GM12891 (cell line): ENCODE results near the gene ADAMTS4.

Experiments
- DNase-seq: peaks from one replicate; pipeline ENCODE4 v3.0.0; 2011; ENCODE audit warnings: low spot score; ENCODE audit not compliant: insufficient read length
- FAIRE-seq: peaks from 2 replicates; lab custom pipeline; 2011; peaks lifted over from hg19 to GRCh38; lab: Jason Lieb, UNC
- PAX5 ChIP-seq: IDR thresholded peaks from 2 replicates; pipeline ENCODE4 v1.6.1; 2011; ENCODE audit warnings: low read length, moderate library complexity, mild to moderate bottlenecking; ENCODE audit not compliant: insufficient read depth, severe bottlenecking
- POLR2A ChIP-seq: IDR thresholded peaks from 2 replicates; pipeline ENCODE4 v1.6.1; 2011; ENCODE audit warnings: low read depth, low read length, control low read depth
- POLR2AphosphoS5 ChIP-seq: IDR thresholded peaks from 2 replicates; pipeline ENCODE4 v1.6.1; 2011; ENCODE audit warnings: low read depth, low read length, control low read depth
- POU2F2 ChIP-seq: IDR thresholded peaks from 2 replicates; pipeline ENCODE4 v1.6.1; 2011; ENCODE audit warnings: low read depth, mild to moderate bottlenecking, control low read depth, low read length, moderate library complexity
- SPI1 ChIP-seq: IDR thresholded peaks from 2 replicates; pipeline ENCODE4 v1.6.1; 2011; ENCODE audit warnings: low read depth, low read length, control low read depth
- TAF1 ChIP-seq: IDR thresholded peaks from 2 replicates; pipeline ENCODE4 v1.6.1; 2011; ENCODE audit warnings: low read depth, low read length, control low read depth

Gene ADAMTS4

GRCh38 chr1:161187311-161187710 is 11.5 kb downstream of the ADAMTS4 start:
- TF ChIP-seq SPI1, result no peak
- TF ChIP-seq POLR2A, result no peak
- no peak for TF ChIP-seq TAF1
- no peak for TF ChIP-seq POU2F2
- no peak for TF ChIP-seq PAX5
- no peak for TF ChIP-seq POLR2AphosphoS5
- peak; percentile 59 for FAIRE-seq
- no peak for DNase-seq

- TF ChIP-seq POLR2AphosphoS5 (no peak), SPI1 (peak; percentile 94), POLR2A (no peak)
- DNase-seq, result no peak
- peak; percentile 84 for FAIRE-seq
These were observed 13.0 kb downstream of the ADAMTS4 start for GRCh38 chr1:161185732-161186311.

- FAIRE-seq (peak; percentile 94), DNase-seq (peak; percentile 49)
- TF ChIP-seq POLR2AphosphoS5 (no peak), POLR2A (peak; percentile 46; the same call in 1 of the 2 replicates), PAX5 (no peak), SPI1 (peak; percentile 50; the same call in 1 of the 2 replicates), TAF1 (no peak), POU2F2 (peak; percentile 53; the same call in 1 of the 2 replicates)
These were observed 13.6 kb downstream of the ADAMTS4 start for GRCh38 chr1:161185282-161185682.

GRCh38 chr1:161182214-161182613 is 16.6 kb downstream of the ADAMTS4 start:
- FAIRE-seq, result peak; percentile 20
- TF ChIP-seq POLR2A, result no peak
- no peak for TF ChIP-seq TAF1
- no peak for TF ChIP-seq PAX5
- TF ChIP-seq POU2F2, result no peak
- TF ChIP-seq POLR2AphosphoS5, result no peak
- no peak for TF ChIP-seq SPI1
- no peak for DNase-seq

- DNase-seq (no peak), FAIRE-seq (no peak)
- TF ChIP-seq POU2F2 (no peak), POLR2A (no peak), TAF1 (no peak), PAX5 (no peak), POLR2AphosphoS5 (no peak), SPI1 (no peak)
These were observed 18.2 kb downstream of the ADAMTS4 start for GRCh38 chr1:161180639-161181038.

- DNase-seq, result no peak
- no peak for FAIRE-seq
- no peak for TF ChIP-seq POU2F2
- no peak for TF ChIP-seq PAX5
- TF ChIP-seq SPI1, result no peak
These were observed 19.2 kb downstream of the ADAMTS4 start for GRCh38 chr1:161179698-161180097.

GRCh38 chr1:161177936-161178244 is 21.0 kb downstream of the ADAMTS4 start:
- FAIRE-seq, result no peak
- no peak for DNase-seq
- no peak for TF ChIP-seq POLR2A
- no peak for TF ChIP-seq POLR2AphosphoS5
- no peak for TF ChIP-seq SPI1
- TF ChIP-seq PAX5, result no peak
- no peak for TF ChIP-seq TAF1
- no peak for TF ChIP-seq POU2F2

- TF ChIP-seq PAX5, result no peak
- peak; percentile 63; the same call in 1 of the 2 replicates for TF ChIP-seq POU2F2
- TF ChIP-seq POLR2A, result peak; percentile 91
- TF ChIP-seq SPI1, result no peak
- TF ChIP-seq POLR2AphosphoS5, result peak; percentile 91
- TF ChIP-seq TAF1, result peak; percentile 89
- DNase-seq, result peak; percentile 94
- peak; percentile 81 for FAIRE-seq
These were observed 21.5 kb downstream of the ADAMTS4 start, which contains the start of gene B4GALT3 for GRCh38 chr1:161177112-161177935. Gene B4GALT3, minus strand, starts transcription at chr1:161177507. Its CDS starts 1,447 bp downstream, at chr1:161176060.

GRCh38 chr1:161176468-161177111 is 22.3 kb downstream of the ADAMTS4 start:
- FAIRE-seq (no peak), DNase-seq (no peak)
- peak; percentile 94 for TF ChIP-seq PAX5
- TF ChIP-seq POLR2AphosphoS5, result no peak
